GM08714 (cell line): ENCODE data around the gene VSIG4.
"Not testable (repeated sequence)": the region's sequence is repeated elsewhere in the genome, so short reads cannot be mapped to it uniquely, and the experiment has no call there.

ENCODE experiments used
- H3K4me3 ChIP-seq: fragments of 200-500 bp; sonication (Bioruptor generic); 2 replicates; pipeline ENCODE4 v1.5.1; 2014; ENCODE audit warnings: mild to moderate bottlenecking, low read length, inconsistent platforms
- ZNF274 ChIP-seq: IDR thresholded peaks from 2 replicates; pipeline ENCODE4 v1.6.1; 2012; ENCODE audit warnings: mild to moderate bottlenecking, low read depth, low read length

VSIG4 gene, protein sequence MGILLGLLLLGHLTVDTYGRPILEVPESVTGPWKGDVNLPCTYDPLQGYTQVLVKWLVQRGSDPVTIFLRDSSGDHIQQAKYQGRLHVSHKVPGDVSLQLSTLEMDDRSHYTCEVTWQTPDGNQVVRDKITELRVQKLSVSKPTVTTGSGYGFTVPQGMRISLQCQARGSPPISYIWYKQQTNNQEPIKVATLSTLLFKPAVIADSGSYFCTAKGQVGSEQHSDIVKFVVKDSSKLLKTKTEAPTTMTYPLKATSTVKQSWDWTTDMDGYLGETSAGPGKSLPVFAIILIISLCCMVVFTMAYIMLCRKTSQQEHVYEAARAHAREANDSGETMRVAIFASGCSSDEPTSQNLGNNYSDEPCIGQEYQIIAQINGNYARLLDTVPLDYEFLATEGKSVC

DNA sequence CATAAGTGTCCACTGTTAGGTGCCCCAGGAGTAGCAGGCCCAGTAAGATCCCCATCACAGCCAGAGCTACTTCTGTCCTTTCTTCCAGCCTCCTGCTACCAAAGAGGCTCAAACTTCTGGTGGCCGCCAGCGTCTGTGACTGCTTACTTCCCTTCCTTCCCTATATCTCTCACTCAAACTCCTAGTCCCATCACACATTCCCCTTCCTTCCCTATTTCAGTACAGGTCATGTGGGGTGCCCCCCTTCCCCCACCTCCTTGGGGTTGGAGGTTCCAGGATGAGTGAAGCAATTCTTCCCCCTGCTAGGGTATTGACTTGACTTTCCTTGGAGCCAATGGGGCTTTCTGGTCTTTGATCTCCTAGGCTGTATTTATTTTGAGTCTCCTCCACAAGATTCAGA, at the start of gene VSIG4:
TSS of gene VSIG4 (minus strand) at position 137 of the 400 bp plus-strand sequence. CDS start at position 55, 82 bp downstream.
- H3K4me3 ChIP-seq: no peak within 1 kb of the TSS
- no peak for TF ChIP-seq ZNF274

DNA sequence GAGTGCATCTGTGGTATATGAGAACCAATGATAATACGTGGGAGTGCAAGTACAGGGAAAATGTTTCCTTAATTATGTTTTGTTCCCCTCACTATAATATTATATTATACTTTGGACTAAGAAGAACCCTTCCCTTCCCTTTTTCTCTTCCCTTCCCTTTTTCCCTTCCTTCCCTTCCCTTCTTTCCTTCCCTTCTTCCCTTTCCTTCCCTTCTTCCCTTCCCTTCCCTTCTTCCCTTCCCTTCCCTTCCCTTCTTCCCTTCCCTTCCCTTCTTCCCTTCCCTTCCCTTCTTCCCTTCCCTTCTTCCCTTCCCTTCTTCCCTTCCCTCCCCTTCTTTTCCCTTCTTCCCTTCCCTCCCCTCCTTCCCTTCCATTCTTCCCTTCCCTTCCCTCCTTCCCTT, 36.9 kb upstream of the VSIG4 start:
- no peak for TF ChIP-seq ZNF274

DNA sequence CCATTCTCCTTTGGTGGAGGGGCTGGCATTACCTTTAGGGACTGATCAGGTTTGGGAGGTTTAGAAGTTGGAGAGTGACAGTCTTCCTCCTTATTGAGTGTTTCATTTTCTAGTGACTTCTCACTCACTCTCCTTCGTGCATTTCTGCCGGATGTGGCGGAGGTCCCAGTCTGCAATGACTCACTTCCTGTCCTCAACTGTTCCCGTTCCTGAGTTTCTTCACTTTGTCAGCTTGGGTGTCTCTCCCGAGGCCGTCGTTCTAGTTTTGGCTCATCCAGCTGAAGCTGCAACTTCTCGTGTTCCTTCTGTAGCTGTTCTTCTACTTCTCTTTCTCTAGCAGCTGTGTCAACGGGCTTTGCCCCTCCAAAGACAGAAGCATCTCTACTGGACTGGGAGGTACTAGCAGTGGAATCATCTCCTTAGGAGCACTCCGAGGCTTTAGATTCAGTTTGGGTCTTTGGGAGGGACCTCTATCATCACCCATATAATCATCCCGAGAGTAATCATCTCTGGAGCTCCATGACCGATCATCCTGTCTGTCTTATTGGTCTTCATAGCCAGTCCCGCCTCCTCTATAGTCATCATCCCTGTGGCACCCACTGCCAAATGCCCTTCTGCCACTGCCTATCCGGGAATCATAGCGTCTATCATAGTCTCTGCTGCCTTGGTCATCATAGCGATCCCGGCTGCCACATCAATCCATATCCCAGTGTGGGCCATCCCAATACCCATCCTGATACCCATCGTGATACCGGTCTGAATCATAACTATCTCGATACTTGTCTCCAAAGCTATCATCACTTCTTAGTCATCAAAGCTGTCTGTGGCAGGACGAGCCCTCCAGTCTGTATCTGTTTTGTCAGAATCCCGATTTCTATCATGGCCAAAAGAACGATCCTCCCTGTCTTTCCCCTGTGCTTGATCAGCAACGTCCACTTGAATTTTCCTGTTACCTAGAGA, 35.3 kb upstream of the VSIG4 start:
- peak overlapping the region; percentile 1; the same call in 1 of the 2 replicates for H3K4me3 ChIP-seq
- no peak for TF ChIP-seq ZNF274

More for the DNA sequence above, 36.9 kb upstream of the VSIG4 start:
- no peak overlapping the region for H3K4me3 ChIP-seq

DNA sequence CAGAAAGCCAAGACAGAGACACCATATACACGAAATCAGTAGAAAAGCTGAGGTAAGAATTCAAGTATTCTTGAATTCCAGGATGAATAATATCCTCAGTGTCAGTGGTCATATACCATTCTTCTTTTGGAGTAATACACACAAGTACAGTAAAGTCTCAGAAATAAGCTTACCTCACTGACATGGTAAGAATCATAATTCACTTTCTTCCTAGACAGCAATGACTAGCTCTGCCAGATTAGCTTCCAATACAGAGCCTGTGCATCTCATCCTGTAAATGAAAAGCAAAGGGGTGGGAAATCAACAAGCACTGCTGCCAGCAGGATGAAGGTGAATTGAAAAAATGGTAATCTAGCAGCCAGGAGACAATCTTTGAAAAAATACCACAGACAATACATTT, 31.2 kb upstream of the VSIG4 start:
- H3K4me3 ChIP-seq: no peak overlapping the region
- no peak for TF ChIP-seq ZNF274

DNA sequence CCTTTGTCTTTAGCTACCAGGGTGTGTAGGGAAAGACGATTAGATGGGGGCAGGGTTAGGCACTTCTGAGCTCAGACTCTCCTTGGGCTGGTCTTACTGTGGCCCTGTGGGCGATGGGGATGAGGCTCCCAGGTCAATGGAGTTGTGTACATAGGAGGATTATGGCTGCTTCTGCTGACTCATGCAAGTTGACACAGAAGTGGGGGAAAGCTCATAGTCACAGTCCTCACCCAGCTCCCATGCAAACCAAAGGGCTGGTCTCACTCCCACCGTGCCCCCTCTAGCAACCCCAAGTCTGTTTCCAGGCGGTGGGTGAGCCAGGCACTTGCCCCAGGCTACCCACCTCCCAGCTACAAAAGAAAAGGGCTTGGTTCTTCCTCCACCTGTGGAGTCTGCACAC, 24.4 kb upstream of the VSIG4 start:
- no peak for TF ChIP-seq ZNF274

DNA sequence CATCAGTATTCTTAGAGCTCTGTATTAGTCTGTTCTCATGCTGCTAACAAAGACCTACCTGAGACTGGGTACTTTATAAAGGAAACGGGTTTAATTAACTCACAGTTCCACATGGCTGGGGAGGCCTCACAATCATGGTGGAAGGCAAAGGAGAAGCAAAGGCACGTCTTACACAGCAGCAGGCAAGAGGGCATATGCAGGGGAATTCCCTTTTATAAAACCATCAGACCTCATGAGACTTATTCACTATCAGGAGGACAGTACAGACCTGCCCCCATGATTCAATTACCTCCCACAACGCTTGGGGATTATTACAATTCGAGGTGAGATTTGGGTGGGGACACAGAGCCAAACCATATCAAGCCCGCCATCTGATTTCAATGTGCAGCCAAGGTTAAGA, 17.1 kb upstream of the VSIG4 start:
- H3K4me3 ChIP-seq: not testable (repeated sequence)

More for the DNA sequence above, 24.4 kb upstream of the VSIG4 start:
- H3K4me3 ChIP-seq: no peak overlapping the region

DNA sequence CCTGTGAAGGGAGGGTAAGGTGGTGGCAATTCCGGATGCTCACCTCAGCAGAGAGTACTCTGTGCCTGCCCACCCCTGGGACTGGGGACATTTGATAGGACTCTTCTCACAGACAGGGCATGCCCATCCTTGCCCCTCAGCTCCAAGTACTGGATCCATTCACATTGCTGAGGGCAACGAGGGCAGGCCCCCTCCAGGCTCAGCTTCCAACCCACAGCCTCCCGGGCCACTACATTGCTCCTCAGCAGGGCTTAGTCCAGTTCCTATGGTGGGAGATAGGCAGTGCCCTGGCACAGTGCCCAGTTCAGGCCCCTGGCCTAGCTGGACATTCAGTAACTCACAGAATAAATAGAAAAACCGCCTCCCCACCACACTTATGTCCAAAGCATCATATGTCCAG, 15.1 kb upstream of the VSIG4 start:
- no peak overlapping the region for H3K4me3 ChIP-seq
- no peak for TF ChIP-seq ZNF274

DNA sequence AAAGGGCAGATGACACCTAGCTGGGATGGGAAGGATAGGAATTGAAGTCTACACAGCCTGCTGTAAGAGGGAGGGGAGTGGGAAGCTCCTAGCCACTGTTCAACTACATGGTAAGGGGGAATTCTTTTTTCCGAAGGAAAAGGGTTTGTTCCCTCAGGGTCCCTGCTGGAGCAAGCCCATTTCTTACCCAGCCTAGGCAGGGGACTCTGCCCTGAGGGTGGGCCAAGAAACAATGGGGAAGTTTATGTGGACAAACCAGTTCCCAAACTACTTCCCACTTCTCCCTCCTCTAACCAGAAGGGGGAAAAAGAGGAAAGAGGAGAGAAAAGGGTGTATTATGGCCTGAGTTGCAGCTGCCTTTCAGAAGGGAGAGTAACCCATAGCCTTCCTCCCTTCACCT, 13.5 kb upstream of the VSIG4 start:
- H3K4me3 ChIP-seq: no peak overlapping the region
- no peak for TF ChIP-seq ZNF274

DNA sequence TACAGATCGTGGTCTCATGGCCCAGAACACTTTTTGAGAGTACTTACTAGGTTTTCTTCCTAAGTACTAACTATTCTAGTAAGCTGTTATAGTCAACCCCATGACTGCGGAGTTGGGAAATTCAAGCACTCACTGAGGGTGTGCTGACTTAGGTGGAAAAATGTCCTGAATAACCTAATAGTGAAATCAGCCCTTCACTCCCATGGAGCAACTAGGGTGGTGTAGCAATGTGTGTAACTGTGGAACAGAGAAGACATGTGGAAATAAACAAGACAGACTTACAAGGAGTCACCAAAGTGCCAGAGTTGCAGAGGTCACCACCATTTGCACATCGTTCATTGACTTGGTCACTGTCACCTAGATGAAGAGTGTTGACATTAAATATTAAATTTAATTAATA, 12.1 kb upstream of the VSIG4 start:
- no peak for TF ChIP-seq ZNF274
- no peak overlapping the region for H3K4me3 ChIP-seq

DNA sequence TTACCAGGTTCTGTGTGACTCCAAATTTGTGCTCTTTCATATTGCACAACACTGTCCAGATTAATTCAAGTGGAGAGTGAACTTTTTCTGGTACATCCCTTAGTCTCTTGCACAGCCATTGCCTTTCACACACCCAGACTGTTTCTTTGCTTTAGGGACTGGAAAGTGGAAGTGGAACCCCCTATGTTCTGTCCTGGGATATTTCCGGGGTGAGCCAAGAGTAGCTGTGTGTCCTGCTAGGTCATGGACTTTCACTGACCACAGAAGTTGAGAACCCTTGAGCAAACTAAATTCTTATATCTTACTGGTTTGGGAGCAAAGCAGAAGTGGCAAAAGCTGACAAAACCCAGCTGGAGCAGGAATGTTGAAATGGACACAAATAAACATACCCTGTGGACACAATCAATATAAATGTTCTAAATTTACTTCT, 10.3 kb upstream of the VSIG4 start:
- no peak for TF ChIP-seq ZNF274
- no peak overlapping the region for H3K4me3 ChIP-seq

DNA sequence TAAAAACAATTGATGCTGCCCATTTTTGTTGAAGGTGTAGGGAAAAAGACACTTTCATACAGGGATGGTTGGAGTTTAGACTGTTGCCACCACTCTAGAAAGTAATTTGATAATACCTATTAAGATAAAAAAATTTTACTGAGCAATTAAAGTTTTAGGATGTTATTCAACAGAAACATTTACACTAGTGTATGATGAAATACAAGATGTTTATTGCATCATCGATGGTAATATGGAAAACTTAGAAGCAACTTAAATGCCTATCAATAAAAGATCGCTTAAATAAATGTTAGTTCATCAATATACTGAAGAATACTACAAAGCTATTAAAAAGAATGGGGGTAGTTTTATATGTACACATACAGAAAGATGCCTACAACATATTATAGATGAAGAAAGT, 9.2 kb upstream of the VSIG4 start:
- TF ChIP-seq ZNF274: no peak
- H3K4me3 ChIP-seq: no peak overlapping the region

DNA sequence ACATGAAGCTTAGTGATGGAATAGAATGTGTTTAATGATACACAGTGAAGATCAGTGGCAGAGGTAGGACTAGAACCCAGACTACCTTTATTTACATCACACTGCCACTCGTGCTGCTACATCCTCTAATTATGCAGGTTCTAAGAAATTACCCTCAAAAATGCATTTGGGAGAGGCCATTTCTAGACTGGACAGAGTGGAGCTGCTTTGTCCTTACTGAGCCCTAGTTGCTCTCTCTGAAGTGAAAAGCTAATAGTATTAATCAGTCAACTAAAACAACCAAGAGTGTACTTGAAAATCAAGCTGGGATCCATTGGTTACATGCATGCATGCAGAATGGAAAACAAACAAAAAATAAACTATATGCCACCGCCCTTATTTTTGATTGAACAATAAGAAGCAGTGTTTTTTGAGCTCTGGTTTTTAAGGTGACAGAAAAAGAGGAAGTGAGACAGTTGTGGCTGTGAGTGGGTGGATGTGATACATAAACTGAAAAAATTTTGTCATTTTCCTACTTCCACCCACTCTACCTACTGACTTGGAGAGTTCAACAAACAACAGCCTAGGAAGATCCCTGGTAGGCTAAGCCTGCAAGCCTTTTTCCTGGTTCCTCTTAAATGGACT, 6.8 kb upstream of the VSIG4 start:
- peak overlapping the region; percentile 7; the same call in 1 of the 2 replicates for H3K4me3 ChIP-seq
- no peak for TF ChIP-seq ZNF274

DNA sequence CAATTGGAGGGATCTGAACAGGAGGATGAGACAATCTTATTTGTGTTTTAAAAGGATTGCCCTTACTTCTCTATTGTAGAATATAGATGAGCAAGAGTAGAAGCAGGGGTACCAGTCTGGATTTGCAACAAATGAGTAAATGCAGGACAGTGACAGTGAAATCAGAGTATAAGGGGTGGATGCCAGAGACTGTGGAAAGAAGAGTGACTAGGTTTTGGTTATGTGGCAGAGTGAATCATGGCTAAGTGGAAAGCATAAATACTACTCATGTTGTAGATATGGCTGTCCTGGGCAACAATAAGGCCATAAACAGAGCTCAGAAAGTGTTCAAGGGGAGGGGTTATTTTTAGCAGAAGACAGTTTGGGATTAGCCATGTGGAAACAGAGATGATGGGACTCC, 6.0 kb upstream of the VSIG4 start:
- TF ChIP-seq ZNF274: no peak

DNA sequence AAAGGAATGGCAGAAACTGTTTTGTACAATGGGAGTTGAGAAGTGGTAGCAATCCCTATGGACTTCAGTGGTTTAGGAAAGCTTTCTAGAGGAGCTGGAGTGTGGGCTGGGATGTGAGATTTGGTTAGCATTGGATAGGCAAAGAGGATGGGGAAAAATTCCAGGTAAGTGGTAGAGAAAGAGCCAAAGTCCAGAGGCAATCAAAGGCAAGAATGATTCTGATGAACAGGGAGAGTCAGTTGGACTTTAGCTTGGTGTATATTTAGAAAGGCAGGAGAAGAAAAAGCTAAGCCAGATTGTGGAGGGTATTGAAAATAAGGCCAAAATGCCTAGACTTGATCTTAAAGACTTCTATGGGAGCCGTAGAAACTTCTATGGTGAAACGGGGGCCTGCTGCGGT, 3.7 kb upstream of the VSIG4 start:
- TF ChIP-seq ZNF274: no peak
- no peak overlapping the region for H3K4me3 ChIP-seq

More for the DNA sequence above, 6.0 kb upstream of the VSIG4 start:
- H3K4me3 ChIP-seq: no peak overlapping the region; the same call in 1 of the 2 replicates
